ENCODE results near the gene MGP. TPM values are rescaled to one million over a fixed set of nuclear protein-coding genes. Genes with fewer than 3 reads are reported as not detected.
A peak's percentile ranks its signal among the peaks of the same experiment; 100 is the strongest.

The MGP gene
- total RNA-seq, 2 experiments from 2014 or later, result not detected

DNA sequence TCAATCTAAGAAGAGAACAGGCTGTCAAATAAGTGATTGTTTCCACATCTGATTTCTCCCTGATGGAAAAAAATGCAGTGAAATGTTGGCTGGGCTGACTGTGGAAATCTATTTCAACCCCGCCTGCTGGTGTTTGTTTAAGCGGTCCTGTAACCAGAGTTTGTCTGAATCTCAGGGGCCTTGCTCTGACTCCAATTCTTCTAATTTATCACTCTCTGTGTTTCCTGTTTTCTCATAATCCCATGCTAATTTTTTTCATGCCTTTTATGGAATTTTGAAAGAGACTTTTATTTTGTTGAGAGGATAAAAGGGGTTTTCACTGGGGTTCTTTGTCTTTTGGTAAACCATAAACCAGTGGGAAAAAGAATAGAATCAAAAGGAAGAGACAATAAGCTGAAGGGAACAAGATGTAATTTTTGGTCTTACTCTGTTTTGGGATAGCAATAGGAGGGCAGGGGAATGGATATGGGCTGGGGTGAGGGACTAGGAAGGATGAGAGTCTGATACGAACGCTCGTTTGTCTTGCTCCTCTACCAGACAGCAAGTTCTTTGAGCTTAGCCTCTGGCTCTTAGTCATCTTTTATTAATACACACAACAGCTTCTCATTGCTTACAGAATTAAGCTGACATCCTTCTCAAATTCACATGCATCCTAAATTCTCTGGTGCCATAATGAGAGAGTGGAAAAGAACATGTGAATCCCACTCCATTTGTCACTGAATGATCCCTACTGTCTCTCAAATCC, 8.0 kb upstream of the MGP start:
- POLR2A ChIA-PET, result interaction anchor here (0.7 to 2.5 kb wide), 4 partner anchors 9 to 1601 kb away, joined by 3 to 8 read pairs (median 5); no protein-coding TSS in a partner anchor
- H3K9me2 ChIP-seq (ENCODE audit: insufficient read depth, low read length), result no peaks in the 10 kb centered on the region
- no peak overlapping the region for H3K27ac ChIP-seq (ENCODE audit: low read depth, low read length, poor library complexity, severe bottlenecking)
- no peak overlapping the region for H3K4me2 ChIP-seq (ENCODE audit: low read length)
- no peaks in the 10 kb centered on the region for H3K4me1 ChIP-seq (ENCODE audit: insufficient read depth, low read length, poor library complexity, severe bottlenecking)
- DNase-seq (ENCODE audit: low spot score), result no peak
- BruUV-seq (replicated peaks), result no TSS peak
- intact Hi-C loops (cut with micrococcal nuclease; ENCODE audit: unreplicated experiment), result no loop called here
- H2AFZ ChIP-seq (ENCODE audit: low read length), result no peak overlapping the region
- TF ChIP-seq CTCF (conservative IDR thresholded peaks at IDR 0.05; ENCODE audit: low read length) (no peak), EZH2phosphoT487 (IDR thresholded peaks at IDR 0.05; ENCODE audit: borderline replicate concordance, low read depth, low read length) (no peak)
- no peak overlapping the region for H3K4me3 ChIP-seq (ENCODE audit: low read depth, low read length, poor library complexity, severe bottlenecking)
- CTCF ChIA-PET (ENCODE audit: unreplicated experiment), result interaction anchor here (0.9 to 1.2 kb wide), 2 partner anchors 14 to 42 kb away, joined by 3 to 5 read pairs; no protein-coding TSS in a partner anchor
- no peaks in the 10 kb centered on the region for H3K79me2 ChIP-seq (ENCODE audit: insufficient read depth, low read depth, low read length)
- no peaks in the 10 kb centered on the region for H4K20me1 ChIP-seq (ENCODE audit: insufficient read depth, low read length)
- H3K36me3 ChIP-seq (ENCODE audit: insufficient read depth, low read length), result no peaks in the 10 kb centered on the region
- H3K9me3 ChIP-seq (ENCODE audit: low read length), result no peaks in the 10 kb centered on the region

- no peak overlapping the region for H2AFZ ChIP-seq (ENCODE audit: low read length)
- H3K9me2 ChIP-seq (ENCODE audit: insufficient read depth, low read length), result no peaks in the 10 kb centered on the region
- no peaks in the 10 kb centered on the region for H3K36me3 ChIP-seq (ENCODE audit: insufficient read depth, low read length)
- intact Hi-C loops (cut with micrococcal nuclease; ENCODE audit: unreplicated experiment), result loop anchor here (1.0 kb wide), 1 partner anchor 48 kb away; no protein-coding TSS in a partner anchor
- no peaks in the 10 kb centered on the region for H3K9me3 ChIP-seq (ENCODE audit: low read length)
- no TSS peak for BruUV-seq (replicated peaks)
- no peaks in the 10 kb centered on the region for H3K79me2 ChIP-seq (ENCODE audit: insufficient read depth, low read depth, low read length)
- ChIA-PET CTCF (ENCODE audit: unreplicated experiment) (no interaction called here), POLR2A (interaction anchor here (1.1 to 1.7 kb wide), 3 partner anchors 10 to 41 kb away, joined by 3 to 4 read pairs (median 4); no protein-coding TSS in a partner anchor)
- TF ChIP-seq CTCF (conservative IDR thresholded peaks at IDR 0.05; ENCODE audit: low read length) (peak; percentile 62), EZH2phosphoT487 (IDR thresholded peaks at IDR 0.05; ENCODE audit: borderline replicate concordance, low read depth, low read length) (no peak)
- no peak overlapping the region for H3K4me3 ChIP-seq (ENCODE audit: low read depth, low read length, poor library complexity, severe bottlenecking)
- DNase-seq (ENCODE audit: low spot score), result peak; percentile 15
- no peaks in the 10 kb centered on the region for H4K20me1 ChIP-seq (ENCODE audit: insufficient read depth, low read length)
- no peak overlapping the region for H3K27ac ChIP-seq (ENCODE audit: low read depth, low read length, poor library complexity, severe bottlenecking)
- H3K4me2 ChIP-seq (ENCODE audit: low read length), result no peak overlapping the region
- H3K4me1 ChIP-seq (ENCODE audit: insufficient read depth, low read length, poor library complexity, severe bottlenecking), result no peaks in the 10 kb centered on the region
Observed at GRCh38 chr12:14892726-14893505, 7.3 kb upstream of the MGP start.

Measured in OCI-LY7 (cell line).